Suprapubic skin (tissue), 3 donors: ENCODE measurements around the gene PRPSAP1.

Experiments
- CTCF ChIP-seq, 2 donors: fragments of 200-600 bp in 1 of 2; fragments of 450-650 bp in 1 of 2; sonication (generic) in 1 of 2; IDR thresholded peaks; one replicate each; pipeline ENCODE4 v1.5.1; 2016 to 2019; ENCODE audit warnings: antibody characterized with exemption in 2 of 2, mild to moderate bottlenecking in 1 of 2, moderate library complexity in 1 of 2
- POLR2A ChIP-seq, 2 donors: fragments of 450-650 bp; IDR thresholded peaks; one replicate each; pipeline ENCODE4 v1.6.1; 2017; ENCODE audit warnings: antibody characterized with exemption in 2 of 2, mild to moderate bottlenecking in 2 of 2, moderate library complexity in 2 of 2

- TF ChIP-seq POLR2A (IDR thresholded peaks at IDR 0.05) (no peak), CTCF (IDR thresholded peaks at IDR 0.05) (no peak)
Observed at GRCh38 chr17:76391200-76391715, 37.5 kb upstream of the PRPSAP1 start.
